ENCODE measurements around the gene REV3L. TPM values are rescaled to one million over a fixed set of nuclear protein-coding genes. Genes with fewer than 3 reads are reported as not detected.

Gene REV3L
- total RNA-seq, 2 experiments from 2014 or later, result 20.1 to 27.6 TPM

DNA sequence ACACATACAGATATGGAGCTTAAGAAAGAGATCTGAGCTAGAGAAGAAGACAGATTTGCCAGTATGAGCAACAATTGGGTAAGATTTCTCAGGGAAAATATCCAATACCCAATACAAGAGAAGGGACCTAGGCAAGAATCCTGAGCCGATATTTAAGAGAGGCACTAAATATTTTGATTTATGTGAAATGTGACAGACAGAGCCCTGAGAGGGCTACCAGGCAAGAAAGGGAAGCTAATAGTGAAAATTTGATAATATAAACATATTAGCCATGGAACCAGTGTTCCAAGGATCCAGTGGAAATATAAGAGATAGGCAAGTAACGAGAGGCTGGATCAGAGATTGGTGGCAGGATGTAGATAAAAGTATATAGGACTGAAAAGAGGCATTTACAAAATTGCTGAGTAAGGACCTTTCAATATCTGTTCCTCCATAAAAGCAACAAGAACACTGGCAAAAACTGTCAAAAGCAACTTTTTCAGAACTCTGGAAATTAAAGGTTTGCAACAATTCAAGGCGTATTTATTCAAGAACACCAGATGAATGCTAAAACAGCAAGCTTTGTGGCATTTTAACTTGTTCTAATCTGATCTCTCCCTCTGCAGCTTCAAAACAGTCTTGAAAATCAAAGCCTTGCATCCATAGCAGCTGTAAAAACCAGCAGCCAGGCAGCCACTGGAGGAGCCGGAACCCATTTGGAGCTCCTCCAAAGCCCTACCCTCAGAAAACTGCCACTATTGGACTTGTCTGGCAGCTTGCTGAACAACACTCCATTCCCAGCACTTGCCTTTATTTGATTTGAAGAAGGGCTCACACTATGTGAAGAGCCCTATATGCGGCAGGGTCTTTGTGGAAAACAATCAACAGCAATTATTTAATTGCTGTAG, 58.8 kb downstream of the REV3L start:
- no peak for DNase-seq
- no peak for ATAC-seq
- no peak overlapping the region for H3K27ac Mint-ChIP-seq
- CTCF ChIA-PET, result interaction anchor here (0.8 to 1.1 kb wide), 2 partner anchors 9 to 55 kb away, joined by 3 read pairs; no protein-coding TSS in a partner anchor
- H3K4me1 Mint-ChIP-seq (ENCODE audit: low read depth), result peaks cover 44% of the 10 kb centered on the region
- peaks cover 15% of the 10 kb centered on the region for H3K36me3 Mint-ChIP-seq (ENCODE audit: low read depth)
- H3K9me3 Mint-ChIP-seq, result peaks cover 7% of the 10 kb centered on the region
- no peak for TF ChIP-seq CTCF (IDR thresholded peaks at IDR 0.05)
- no peaks in the 10 kb centered on the region for H3K27me3 Mint-ChIP-seq
- no peak overlapping the region for H3K4me3 Mint-ChIP-seq
- POLR2A ChIA-PET, result interaction anchor here (1.3 kb wide), 1 partner anchor 102 kb away, joined by 3 read pairs; no protein-coding TSS in a partner anchor
- intact Hi-C loops (cut with micrococcal nuclease), result no loop called here

GRCh38 chr6:111423055-111423633, 59.9 kb downstream of the REV3L start:
- H3K9me3 Mint-ChIP-seq, result no peaks in the 10 kb centered on the region
- H3K4me1 Mint-ChIP-seq (ENCODE audit: low read depth), result peaks cover 41% of the 10 kb centered on the region
- H3K27ac Mint-ChIP-seq, result no peak overlapping the region
- DNase-seq, result no peak
- CTCF ChIA-PET, result interaction anchor here (0.7 kb wide), 1 partner anchor 22 kb away, joined by 3 read pairs; no protein-coding TSS in a partner anchor
- H3K27me3 Mint-ChIP-seq, result no peaks in the 10 kb centered on the region
- ATAC-seq, result no peak
- H3K4me3 Mint-ChIP-seq, result no peak overlapping the region
- peaks cover 7% of the 10 kb centered on the region for H3K36me3 Mint-ChIP-seq (ENCODE audit: low read depth)
- intact Hi-C loops (cut with micrococcal nuclease), result no loop called here
- POLR2A ChIA-PET, result no interaction called here
- no peak for TF ChIP-seq CTCF (IDR thresholded peaks at IDR 0.05)

DNA sequence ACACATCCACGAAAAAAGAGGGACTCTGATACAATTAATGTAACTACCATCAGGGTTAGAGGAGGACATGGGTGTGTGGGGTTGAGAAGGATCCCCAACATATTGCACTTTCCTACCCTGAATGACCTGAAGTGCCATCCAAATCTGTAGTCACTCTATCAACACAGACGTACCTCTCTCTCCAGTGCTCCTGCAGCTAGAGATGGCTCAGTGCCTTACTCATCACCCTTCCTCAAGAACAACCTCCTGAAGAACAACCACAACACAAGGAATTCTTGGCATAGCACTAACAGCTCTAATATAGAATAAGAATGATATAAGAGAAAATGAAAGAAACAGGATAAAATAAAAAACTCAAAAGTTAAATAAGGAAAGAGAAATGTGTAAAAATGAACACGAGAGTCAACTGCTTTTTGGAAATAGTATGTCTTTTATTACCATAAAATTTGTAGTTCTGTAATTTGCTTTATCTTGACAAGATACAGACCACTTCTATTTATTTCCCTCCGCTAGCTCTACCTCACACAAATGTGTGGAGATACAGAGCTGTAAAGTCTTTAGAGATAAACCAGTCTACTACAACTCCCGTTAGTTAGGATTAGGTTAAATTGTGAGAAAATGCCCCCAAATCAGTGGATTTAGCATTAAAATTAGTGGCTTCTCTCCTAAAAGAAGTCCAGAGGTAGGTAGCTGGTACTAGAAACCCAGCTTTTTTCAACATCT, 63.9 kb downstream of the REV3L start:
- intact Hi-C loops (cut with micrococcal nuclease), result no loop called here
- ChIA-PET POLR2A (no interaction called here), CTCF (interaction anchor here (1.0 kb wide), 2 partner anchors 14 to 35 kb away, joined by 3 read pairs; no protein-coding TSS in a partner anchor)
- no peak overlapping the region for H3K4me3 Mint-ChIP-seq
- H3K27ac Mint-ChIP-seq, result no peak overlapping the region
- H3K4me1 Mint-ChIP-seq (ENCODE audit: low read depth), result peaks cover 30% of the 10 kb centered on the region
- H3K9me3 Mint-ChIP-seq, result no peaks in the 10 kb centered on the region
- TF ChIP-seq CTCF (IDR thresholded peaks at IDR 0.05), result no peak
- ATAC-seq, result no peak
- no peaks in the 10 kb centered on the region for H3K36me3 Mint-ChIP-seq (ENCODE audit: low read depth)
- H3K27me3 Mint-ChIP-seq, result no peaks in the 10 kb centered on the region
- DNase-seq, result no peak

GRCh38 chr6:111417946-111418345, 65.1 kb downstream of the REV3L start:
- CTCF ChIA-PET, result no interaction called here
- no peaks in the 10 kb centered on the region for H3K36me3 Mint-ChIP-seq (ENCODE audit: low read depth)
- TF ChIP-seq CTCF (IDR thresholded peaks at IDR 0.05), result no peak
- no peak overlapping the region for H3K4me3 Mint-ChIP-seq
- intact Hi-C loops (cut with micrococcal nuclease), result no loop called here
- POLR2A ChIA-PET, result interaction anchor here (1.0 kb wide), 1 partner anchor 48 kb away, joined by 3 read pairs; no protein-coding TSS in a partner anchor
- peaks cover 18% of the 10 kb centered on the region for H3K4me1 Mint-ChIP-seq (ENCODE audit: low read depth)
- H3K9me3 Mint-ChIP-seq, result no peaks in the 10 kb centered on the region
- DNase-seq, result no peak
- no peak for ATAC-seq
- H3K27me3 Mint-ChIP-seq, result no peaks in the 10 kb centered on the region
- H3K27ac Mint-ChIP-seq, result no peak overlapping the region

Data from activated CD8-positive, alpha-beta T cell treated with anti-CD3 and anti-CD28 coated beads for 36 hours (primary cell).